T47D (cell line): ENCODE measurements around the gene STMN3.
"Not testable (repeated sequence)": the region's sequence is repeated elsewhere in the genome, so short reads cannot be mapped to it uniquely, and the experiment has no call there.

ENCODE experiments used
- DNase-seq, 2 experiments: peaks; one replicate each; pipeline versions ENCODE4 v3.0.0 to v3.0.0-alpha.2; 2011 to 2012; ENCODE audit warnings: low read depth in 1 of 2, low spot score in 1 of 2
- JUND ChIP-seq: IDR thresholded peaks from 2 replicates; pipeline ENCODE4 v1.6.1; 2012; ENCODE audit warnings: low read depth
- in situ Hi-C: cut with HindIII; loops from 2 replicates; pipeline ENCODE4 v1.10.0; 2016; ENCODE audit warnings: low sequenced_read_pairs, low pct_unique_long_range_greater_than_20kb

STMN3 gene

GRCh38 chr20:63640086-63640485 is 13.1 kb downstream of the STMN3 start:
- in situ Hi-C loops: no loop called here
- DNase-seq: no peak
- TF ChIP-seq JUND: no peak

- TF ChIP-seq JUND: no peak
- in situ Hi-C loops: no loop called here
- no peak for DNase-seq
Measured at GRCh38 chr20:63639093-63639975, 13.9 kb downstream of the STMN3 start.

GRCh38 chr20:63636752-63637628 is 16.2 kb downstream of the STMN3 start:
- TF ChIP-seq JUND: no peak
- in situ Hi-C loops: no loop called here
- DNase-seq: no peak

GRCh38 chr20:63635431-63636141 is 17.6 kb downstream of the STMN3 start:
- no peak for TF ChIP-seq JUND
- in situ Hi-C loops: no loop called here
- no peak for DNase-seq

GRCh38 chr20:63633732-63634131 is 19.5 kb downstream of the STMN3 start:
- TF ChIP-seq JUND: no peak
- no peak for DNase-seq
- in situ Hi-C loops: no loop called here

- DNase-seq, in situ Hi-C loops: not testable (repeated sequence)
Measured at GRCh38 chr20:63631426-63631825, 21.8 kb downstream of the STMN3 start.

GRCh38 chr20:63630956-63631355 is 22.3 kb downstream of the STMN3 start:
- in situ Hi-C loops, DNase-seq: not testable (repeated sequence)

GRCh38 chr20:63628246-63628975 is 24.8 kb downstream of the STMN3 start:
- TF ChIP-seq JUND: no peak
- in situ Hi-C loops: no loop called here
- DNase-seq: peak; percentile 90 to 91

- TF ChIP-seq JUND: no peak
- no peak for DNase-seq
- in situ Hi-C loops: no loop called here
Measured at GRCh38 chr20:63627751-63628245, 25.4 kb downstream of the STMN3 start.

- DNase-seq: peak; percentile 98
- no peak for TF ChIP-seq JUND
- in situ Hi-C loops: no loop called here
Measured at GRCh38 chr20:63627129-63627750, 26.0 kb downstream of the STMN3 start.

GRCh38 chr20:63626424-63627128 is 26.6 kb downstream of the STMN3 start, which contains the start of gene GMEB2:
GMEB2 (minus strand) TSS chr20:63627101; CDS start chr20:63619397, 7,704 bp downstream.
- TF ChIP-seq JUND: no peak
- in situ Hi-C loops: no loop called here
- DNase-seq: peak; percentile 88 to 97
